Left ventricle myocardium inferior (tissue), 1 donor: ENCODE data around the gene AMOT. TPM values are rescaled to one million over a fixed set of nuclear protein-coding genes. Genes with fewer than 3 reads are reported as not detected.

Source experiments
- DNase-seq: peaks from one replicate; pipeline ENCODE4 v3.0.0-alpha.2; 2020
- H3K27ac ChIP-seq: fragments of 200-600 bp; replicated peaks from 2 replicates; pipeline ENCODE4 v1.8.0; 2021
- H3K27me3 ChIP-seq: fragments of 200-600 bp; 2 replicates; pipeline ENCODE4 v1.8.0; 2021; ENCODE audit warnings: low read depth
- H3K36me3 ChIP-seq: fragments of 200-600 bp; 2 replicates; pipeline ENCODE4 v1.8.0; 2021
- H3K4me1 ChIP-seq: fragments of 200-600 bp; 2 replicates; pipeline ENCODE4 v1.8.0; 2021
- H3K4me3 ChIP-seq: fragments of 200-600 bp; 2 replicates; pipeline ENCODE4 v1.8.0; 2021; ENCODE audit warnings: mild to moderate bottlenecking, moderate library complexity
- H3K9me3 ChIP-seq: fragments of 200-600 bp; replicated peaks from 2 replicates; pipeline ENCODE4 v1.8.0; 2021
- intact Hi-C: fragments of 100-400 bp; cut with micrococcal nuclease; formaldehyde crosslinking; loops from one replicate; pipeline ENCODE4 v1.11.0; 2022
- total RNA-seq: library from RNA; stranded (reverse); fragmentation: NEBNext Ultra II Directional; extraction: Animal tissue kit (Norgen Biotek cat#: 25700); gene quantifications from one replicate; pipeline ENCODE4 v1.2.1, GENCODE V29; 2021
- TF ChIP-seq, protein P1 (sequence below): fragments of 200-600 bp; IDR thresholded peaks from 2 replicates; pipeline ENCODE4 v1.8.0; 2021; ENCODE audit warnings: antibody characterized with exemption, mild to moderate bottlenecking, borderline replicate concordance
- donor health status: DM: no; HTN: yes; CAD: no; lungs with severe emphysema.

Gene AMOT
- total RNA-seq, 1 donor from 2014 or later, result 6.1 TPM

GRCh38 chrX:112846782-112847181 lies 6.2 kb upstream of the AMOT start:
- H3K27me3 ChIP-seq, result no peaks in the 10 kb centered on the region
- H3K36me3 ChIP-seq, result no peaks in the 10 kb centered on the region
- TF ChIP-seq, protein P1, sequence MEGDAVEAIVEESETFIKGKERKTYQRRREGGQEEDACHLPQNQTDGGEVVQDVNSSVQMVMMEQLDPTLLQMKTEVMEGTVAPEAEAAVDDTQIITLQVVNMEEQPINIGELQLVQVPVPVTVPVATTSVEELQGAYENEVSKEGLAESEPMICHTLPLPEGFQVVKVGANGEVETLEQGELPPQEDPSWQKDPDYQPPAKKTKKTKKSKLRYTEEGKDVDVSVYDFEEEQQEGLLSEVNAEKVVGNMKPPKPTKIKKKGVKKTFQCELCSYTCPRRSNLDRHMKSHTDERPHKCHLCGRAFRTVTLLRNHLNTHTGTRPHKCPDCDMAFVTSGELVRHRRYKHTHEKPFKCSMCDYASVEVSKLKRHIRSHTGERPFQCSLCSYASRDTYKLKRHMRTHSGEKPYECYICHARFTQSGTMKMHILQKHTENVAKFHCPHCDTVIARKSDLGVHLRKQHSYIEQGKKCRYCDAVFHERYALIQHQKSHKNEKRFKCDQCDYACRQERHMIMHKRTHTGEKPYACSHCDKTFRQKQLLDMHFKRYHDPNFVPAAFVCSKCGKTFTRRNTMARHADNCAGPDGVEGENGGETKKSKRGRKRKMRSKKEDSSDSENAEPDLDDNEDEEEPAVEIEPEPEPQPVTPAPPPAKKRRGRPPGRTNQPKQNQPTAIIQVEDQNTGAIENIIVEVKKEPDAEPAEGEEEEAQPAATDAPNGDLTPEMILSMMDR, result no peak
- no peak for DNase-seq
- H3K4me1 ChIP-seq, result no peaks in the 10 kb centered on the region
- H3K9me3 ChIP-seq, result no peaks in the 10 kb centered on the region
- H3K27ac ChIP-seq, result peak overlapping the region; percentile 40
- intact Hi-C loops, result no loop called here
- no peak overlapping the region for H3K4me3 ChIP-seq

- no peaks in the 10 kb centered on the region for H3K9me3 ChIP-seq
- DNase-seq, result no peak
- no peak overlapping the region for H3K4me3 ChIP-seq
- peak overlapping the region; percentile 40 for H3K27ac ChIP-seq
- intact Hi-C loops, result no loop called here
- no peaks in the 10 kb centered on the region for H3K27me3 ChIP-seq
- no peaks in the 10 kb centered on the region for H3K4me1 ChIP-seq
- TF ChIP-seq, protein P1, result no peak
- H3K36me3 ChIP-seq, result no peaks in the 10 kb centered on the region
These were observed 5.6 kb upstream of the AMOT start for GRCh38 chrX:112846187-112846586.

GRCh38 chrX:112844250-112844649 lies 3.6 kb upstream of the AMOT start:
- no peak overlapping the region for H3K27ac ChIP-seq
- no peak overlapping the region for H3K4me3 ChIP-seq
- no peaks in the 10 kb centered on the region for H3K36me3 ChIP-seq
- no peak for DNase-seq
- intact Hi-C loops, result no loop called here
- no peaks in the 10 kb centered on the region for H3K9me3 ChIP-seq
- TF ChIP-seq, protein P1, result no peak
- no peaks in the 10 kb centered on the region for H3K27me3 ChIP-seq
- H3K4me1 ChIP-seq, result no peaks in the 10 kb centered on the region

DNA sequence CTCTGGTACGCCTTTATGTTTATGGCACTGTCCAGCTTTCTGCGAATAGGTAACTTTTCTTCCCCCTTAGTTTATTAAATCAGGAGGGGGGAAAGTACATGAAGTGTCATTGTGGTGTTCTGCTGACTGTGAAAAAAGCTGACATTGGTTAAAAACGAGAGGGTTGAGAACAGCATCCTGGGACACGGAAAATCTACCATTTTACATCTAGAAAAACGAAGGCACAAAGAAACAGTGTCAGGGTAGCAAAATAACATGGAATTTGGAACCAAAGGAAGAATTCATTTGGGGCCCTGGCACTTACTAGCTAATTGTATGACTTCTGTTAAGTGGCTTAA lies 1.2 kb upstream of the AMOT start:
- DNase-seq, result no peak
- no peaks in the 10 kb centered on the region for H3K27me3 ChIP-seq
- H3K4me3 ChIP-seq, result peak overlapping the region; percentile 80
- peak overlapping the region; percentile 88 for H3K27ac ChIP-seq
- H3K4me1 ChIP-seq, result no peaks in the 10 kb centered on the region
- H3K36me3 ChIP-seq, result no peaks in the 10 kb centered on the region
- TF ChIP-seq, protein P1, result no peak
- intact Hi-C loops, result no loop called here
- no peaks in the 10 kb centered on the region for H3K9me3 ChIP-seq

GRCh38 chrX:112841114-112841819 lies 636 bp upstream of the AMOT start:
- Histone ChIP-seq H3K27ac (peak overlapping the region; percentile 88), H3K9me3 (no peaks in the 10 kb centered on the region), H3K36me3 (no peaks in the 10 kb centered on the region), H3K4me1 (no peaks in the 10 kb centered on the region), H3K27me3 (no peaks in the 10 kb centered on the region), H3K4me3 (peak overlapping the region; percentile 80)
- TF ChIP-seq, protein P1, result no peak
- intact Hi-C loops, result no loop called here
- peak; percentile 84 for DNase-seq
